Transverse colon (tissue), 4 donors: ENCODE measurements around the gene MORC4.

Experiments used
- EP300 ChIP-seq: sonication (generic); formaldehyde crosslinking; IDR thresholded peaks from one replicate; pipeline ENCODE4 v1.6.1; 2017; ENCODE audit warnings: antibody characterized with exemption, low read depth
- POLR2A ChIP-seq: fragments of 450-650 bp; IDR thresholded peaks from one replicate; pipeline ENCODE4 v1.6.1; 2016; ENCODE audit warnings: antibody characterized with exemption, mild to moderate bottlenecking, moderate library complexity
- POLR2AphosphoS5 ChIP-seq, 3 donors: sonication (generic); formaldehyde crosslinking; IDR thresholded peaks; one replicate each; pipeline ENCODE4 v1.6.1; 2016; ENCODE audit warnings: antibody characterized with exemption in 3 of 3
- TF ChIP-seq, protein P1 (sequence below), 5 experiments: fragments of 200-600 bp in 3 of 5; fragments of 450-650 bp in 2 of 5; sonication (generic) in 3 of 5; IDR thresholded peaks; 1 replicate in 2 of 5; 2 replicates in 3 of 5; pipeline ENCODE4 v1.5.1; 2016 to 2017; ENCODE audit warnings: antibody characterized with exemption in 5 of 5, inconsistent platforms in 3 of 5, mild to moderate bottlenecking in 2 of 5, moderate library complexity in 1 of 5

DNA sequence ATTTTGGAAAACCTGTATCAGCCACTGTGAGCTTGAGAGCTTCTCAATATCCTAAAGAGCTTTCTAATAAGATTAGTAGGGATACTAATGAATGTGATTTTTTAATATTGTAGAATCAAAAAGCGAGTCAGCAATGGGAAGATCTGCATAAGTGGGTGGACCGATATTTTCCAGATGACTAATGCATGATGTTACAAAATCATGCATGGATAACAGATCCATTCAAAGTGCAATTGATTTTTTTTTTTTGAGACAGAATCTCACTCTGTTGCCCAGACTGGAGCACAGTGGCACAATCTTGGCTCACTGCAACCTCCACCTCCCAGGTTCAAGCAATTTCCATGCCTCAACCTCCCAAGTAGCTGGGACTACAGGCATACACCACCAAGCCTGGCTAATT lies 87.1 kb downstream of the MORC4 start:
- TF ChIP-seq, protein P1, sequence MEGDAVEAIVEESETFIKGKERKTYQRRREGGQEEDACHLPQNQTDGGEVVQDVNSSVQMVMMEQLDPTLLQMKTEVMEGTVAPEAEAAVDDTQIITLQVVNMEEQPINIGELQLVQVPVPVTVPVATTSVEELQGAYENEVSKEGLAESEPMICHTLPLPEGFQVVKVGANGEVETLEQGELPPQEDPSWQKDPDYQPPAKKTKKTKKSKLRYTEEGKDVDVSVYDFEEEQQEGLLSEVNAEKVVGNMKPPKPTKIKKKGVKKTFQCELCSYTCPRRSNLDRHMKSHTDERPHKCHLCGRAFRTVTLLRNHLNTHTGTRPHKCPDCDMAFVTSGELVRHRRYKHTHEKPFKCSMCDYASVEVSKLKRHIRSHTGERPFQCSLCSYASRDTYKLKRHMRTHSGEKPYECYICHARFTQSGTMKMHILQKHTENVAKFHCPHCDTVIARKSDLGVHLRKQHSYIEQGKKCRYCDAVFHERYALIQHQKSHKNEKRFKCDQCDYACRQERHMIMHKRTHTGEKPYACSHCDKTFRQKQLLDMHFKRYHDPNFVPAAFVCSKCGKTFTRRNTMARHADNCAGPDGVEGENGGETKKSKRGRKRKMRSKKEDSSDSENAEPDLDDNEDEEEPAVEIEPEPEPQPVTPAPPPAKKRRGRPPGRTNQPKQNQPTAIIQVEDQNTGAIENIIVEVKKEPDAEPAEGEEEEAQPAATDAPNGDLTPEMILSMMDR (IDR thresholded peaks at IDR 0.05): no peak
- TF ChIP-seq POLR2AphosphoS5 (IDR thresholded peaks at IDR 0.05) (no peak), POLR2A (no peak), EP300 (no peak)
